22Rv1 (cell line): ENCODE data around the gene RCSD1.

Experiments used
- ZFX ChIP-seq: fragments of 450-650 bp; IDR thresholded peaks from 2 replicates; pipeline ENCODE4 v1.6.1; 2017; ENCODE audit warnings: antibody characterized with exemption, borderline replicate concordance
- TF ChIP-seq, protein P1 (sequence below): fragments of 450-650 bp; IDR thresholded peaks from 2 replicates; pipeline ENCODE4 v1.5.1; 2017; ENCODE audit warnings: mild to moderate bottlenecking

- TF ChIP-seq, protein P1, sequence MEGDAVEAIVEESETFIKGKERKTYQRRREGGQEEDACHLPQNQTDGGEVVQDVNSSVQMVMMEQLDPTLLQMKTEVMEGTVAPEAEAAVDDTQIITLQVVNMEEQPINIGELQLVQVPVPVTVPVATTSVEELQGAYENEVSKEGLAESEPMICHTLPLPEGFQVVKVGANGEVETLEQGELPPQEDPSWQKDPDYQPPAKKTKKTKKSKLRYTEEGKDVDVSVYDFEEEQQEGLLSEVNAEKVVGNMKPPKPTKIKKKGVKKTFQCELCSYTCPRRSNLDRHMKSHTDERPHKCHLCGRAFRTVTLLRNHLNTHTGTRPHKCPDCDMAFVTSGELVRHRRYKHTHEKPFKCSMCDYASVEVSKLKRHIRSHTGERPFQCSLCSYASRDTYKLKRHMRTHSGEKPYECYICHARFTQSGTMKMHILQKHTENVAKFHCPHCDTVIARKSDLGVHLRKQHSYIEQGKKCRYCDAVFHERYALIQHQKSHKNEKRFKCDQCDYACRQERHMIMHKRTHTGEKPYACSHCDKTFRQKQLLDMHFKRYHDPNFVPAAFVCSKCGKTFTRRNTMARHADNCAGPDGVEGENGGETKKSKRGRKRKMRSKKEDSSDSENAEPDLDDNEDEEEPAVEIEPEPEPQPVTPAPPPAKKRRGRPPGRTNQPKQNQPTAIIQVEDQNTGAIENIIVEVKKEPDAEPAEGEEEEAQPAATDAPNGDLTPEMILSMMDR = no peak
- no peak for TF ChIP-seq ZFX
Observed at GRCh38 chr1:167621780-167622313, 8.2 kb upstream of the RCSD1 start.
